Activated CD4-positive, alpha-beta T cell treated with anti-CD3 and anti-CD28 coated beads, Interleukin-2, amount 10 ng/mL, durations not matched to agents 24 days and 14 days (primary cell): Measurements from ENCODE around the gene SEMA5B. TPM values are rescaled to one million over a fixed set of nuclear protein-coding genes. Genes with fewer than 3 reads are reported as not detected.

Source experiments
- DNase-seq: peaks from one replicate; pipeline ENCODE4 v3.0.0; 2022
- H3K27ac Mint-ChIP-seq: one replicate; pipeline ENCODE4 v1.8.0; 2022; ENCODE audit warnings: mild to moderate bottlenecking, mixed read lengths
- H3K27me3 Mint-ChIP-seq: one replicate; pipeline ENCODE4 v1.8.0; 2022; ENCODE audit warnings: mixed read lengths
- H3K36me3 Mint-ChIP-seq: one replicate; pipeline ENCODE4 v1.8.0; 2022; ENCODE audit warnings: low read depth, mild to moderate bottlenecking, mixed read lengths
- H3K4me1 Mint-ChIP-seq: one replicate; pipeline ENCODE4 v1.8.0; 2021; ENCODE audit warnings: mixed read lengths
- H3K4me3 Mint-ChIP-seq: one replicate; pipeline ENCODE4 v1.8.0; 2022; ENCODE audit warnings: mild to moderate bottlenecking, moderate library complexity, mixed read lengths
- H3K9me3 Mint-ChIP-seq: one replicate; pipeline ENCODE4 v1.8.0; 2021; ENCODE audit warnings: mixed read lengths
- intact Hi-C: fragments of 100-400 bp; cut with micrococcal nuclease; formaldehyde crosslinking; loops from one replicate; pipeline ENCODE4 v1.15.1; 2023
- total RNA-seq: library from RNA; stranded (reverse); gene quantifications from 2 replicates; pipeline ENCODE4 v1.2.3, GENCODE V29; 2022

Gene SEMA5B
- total RNA-seq, 1 donor from 2014 or later: not detected

- Mint-ChIP-seq H3K9me3 (no peaks in the 10 kb centered on the region), H3K27me3 (peaks cover 9% of the 10 kb centered on the region), H3K4me3 (no peak overlapping the region), H3K27ac (no peak overlapping the region), H3K36me3 (no peaks in the 10 kb centered on the region), H3K4me1 (no peaks in the 10 kb centered on the region)
- no peak for DNase-seq
- intact Hi-C loops: no loop called here
Observed at GRCh38 chr3:122928396-122929187, 99.0 kb downstream of the SEMA5B start.

GRCh38 chr3:122927726-122928125, 99.8 kb downstream of the SEMA5B start:
- intact Hi-C loops: no loop called here
- DNase-seq: no peak
- H3K9me3 Mint-ChIP-seq: no peaks in the 10 kb centered on the region
- H3K27ac Mint-ChIP-seq: no peak overlapping the region
- H3K4me1 Mint-ChIP-seq: no peaks in the 10 kb centered on the region
- no peak overlapping the region for H3K4me3 Mint-ChIP-seq
- peaks cover 4% of the 10 kb centered on the region for H3K27me3 Mint-ChIP-seq
- no peaks in the 10 kb centered on the region for H3K36me3 Mint-ChIP-seq

GRCh38 chr3:122926811-122927210, 100.8 kb downstream of the SEMA5B start:
- Mint-ChIP-seq H3K4me3 (no peak overlapping the region), H3K4me1 (no peaks in the 10 kb centered on the region)
- intact Hi-C loops: no loop called here

GRCh38 chr3:122926322-122926721, 101.2 kb downstream of the SEMA5B start:
- Mint-ChIP-seq H3K27ac (no peak overlapping the region), H3K27me3 (peaks cover 5% of the 10 kb centered on the region)
- no peak for DNase-seq

More at GRCh38 chr3:122926811-122927210, 100.8 kb downstream of the SEMA5B start:
- Mint-ChIP-seq H3K36me3 (no peaks in the 10 kb centered on the region), H3K9me3 (no peaks in the 10 kb centered on the region), H3K27ac (no peak overlapping the region), H3K27me3 (peaks cover 3% of the 10 kb centered on the region)
- DNase-seq: no peak

GRCh38 chr3:122925756-122926155, 101.8 kb downstream of the SEMA5B start:
- Mint-ChIP-seq H3K4me1 (no peaks in the 10 kb centered on the region), H3K27me3 (peaks cover 7% of the 10 kb centered on the region), H3K36me3 (no peaks in the 10 kb centered on the region), H3K27ac (no peak overlapping the region), H3K9me3 (no peaks in the 10 kb centered on the region), H3K4me3 (no peak overlapping the region)
- intact Hi-C loops: no loop called here
- DNase-seq: no peak

More at GRCh38 chr3:122926322-122926721, 101.2 kb downstream of the SEMA5B start:
- Mint-ChIP-seq H3K4me1 (no peaks in the 10 kb centered on the region), H3K36me3 (no peaks in the 10 kb centered on the region), H3K9me3 (no peaks in the 10 kb centered on the region), H3K4me3 (no peak overlapping the region)
- intact Hi-C loops: no loop called here

GRCh38 chr3:122924056-122924455, 103.5 kb downstream of the SEMA5B start:
- intact Hi-C loops: no loop called here
- no peak for DNase-seq
- Mint-ChIP-seq H3K27ac (no peak overlapping the region), H3K4me1 (no peaks in the 10 kb centered on the region), H3K36me3 (no peaks in the 10 kb centered on the region), H3K9me3 (no peaks in the 10 kb centered on the region), H3K4me3 (no peak overlapping the region), H3K27me3 (peaks cover 19% of the 10 kb centered on the region)

GRCh38 chr3:122923611-122924010, 104.0 kb downstream of the SEMA5B start:
- Mint-ChIP-seq H3K4me1 (no peaks in the 10 kb centered on the region), H3K4me3 (no peak overlapping the region), H3K27ac (no peak overlapping the region), H3K9me3 (no peaks in the 10 kb centered on the region), H3K27me3 (peaks cover 20% of the 10 kb centered on the region), H3K36me3 (no peaks in the 10 kb centered on the region)
- no peak for DNase-seq
- intact Hi-C loops: no loop called here

GRCh38 chr3:122921791-122922651, 105.5 kb downstream of the SEMA5B start:
- DNase-seq: peak; percentile 77
- Mint-ChIP-seq H3K27me3 (peaks cover 25% of the 10 kb centered on the region), H3K4me1 (no peaks in the 10 kb centered on the region), H3K27ac (no peak overlapping the region), H3K9me3 (no peaks in the 10 kb centered on the region), H3K4me3 (no peak overlapping the region), H3K36me3 (no peaks in the 10 kb centered on the region)
- intact Hi-C loops: no loop called here

GRCh38 chr3:122920986-122921385, 106.6 kb downstream of the SEMA5B start:
- no peak for DNase-seq
- intact Hi-C loops: no loop called here
- no peak overlapping the region for H3K27ac Mint-ChIP-seq
- H3K36me3 Mint-ChIP-seq: no peaks in the 10 kb centered on the region
- H3K27me3 Mint-ChIP-seq: peaks cover 26% of the 10 kb centered on the region
- H3K4me3 Mint-ChIP-seq: no peak overlapping the region
- no peaks in the 10 kb centered on the region for H3K9me3 Mint-ChIP-seq
- no peaks in the 10 kb centered on the region for H3K4me1 Mint-ChIP-seq

- intact Hi-C loops: no loop called here
- no peak overlapping the region for H3K27ac Mint-ChIP-seq
- no peaks in the 10 kb centered on the region for H3K36me3 Mint-ChIP-seq
- H3K27me3 Mint-ChIP-seq: peaks cover 28% of the 10 kb centered on the region
- no peak overlapping the region for H3K4me3 Mint-ChIP-seq
- no peaks in the 10 kb centered on the region for H3K4me1 Mint-ChIP-seq
- no peaks in the 10 kb centered on the region for H3K9me3 Mint-ChIP-seq
- DNase-seq: no peak
Observed at GRCh38 chr3:122919291-122919610, 108.3 kb downstream of the SEMA5B start.

- intact Hi-C loops: no loop called here
- H3K36me3 Mint-ChIP-seq: no peaks in the 10 kb centered on the region
- H3K4me1 Mint-ChIP-seq: no peaks in the 10 kb centered on the region
- H3K27ac Mint-ChIP-seq: no peak overlapping the region
- peaks cover 32% of the 10 kb centered on the region for H3K27me3 Mint-ChIP-seq
- no peak for DNase-seq
- no peaks in the 10 kb centered on the region for H3K9me3 Mint-ChIP-seq
- H3K4me3 Mint-ChIP-seq: no peak overlapping the region
Observed at GRCh38 chr3:122918576-122919290, 108.8 kb downstream of the SEMA5B start.

GRCh38 chr3:122917412-122917811, 110.2 kb downstream of the SEMA5B start:
- peaks cover 33% of the 10 kb centered on the region for H3K27me3 Mint-ChIP-seq
- H3K9me3 Mint-ChIP-seq: no peaks in the 10 kb centered on the region
- H3K4me1 Mint-ChIP-seq: no peaks in the 10 kb centered on the region
- DNase-seq: no peak
- H3K4me3 Mint-ChIP-seq: no peak overlapping the region
- intact Hi-C loops: no loop called here
- H3K36me3 Mint-ChIP-seq: no peaks in the 10 kb centered on the region
- H3K27ac Mint-ChIP-seq: no peak overlapping the region

GRCh38 chr3:122916580-122916979, 111.0 kb downstream of the SEMA5B start:
- intact Hi-C loops: no loop called here
- no peak overlapping the region for H3K4me3 Mint-ChIP-seq
- no peaks in the 10 kb centered on the region for H3K4me1 Mint-ChIP-seq
- H3K27me3 Mint-ChIP-seq: peaks cover 37% of the 10 kb centered on the region
- DNase-seq: no peak
- H3K27ac Mint-ChIP-seq: no peak overlapping the region
- H3K36me3 Mint-ChIP-seq: no peaks in the 10 kb centered on the region
- no peaks in the 10 kb centered on the region for H3K9me3 Mint-ChIP-seq

GRCh38 chr3:122916084-122916483, 111.5 kb downstream of the SEMA5B start:
- no peaks in the 10 kb centered on the region for H3K36me3 Mint-ChIP-seq
- no peak for DNase-seq
- H3K27ac Mint-ChIP-seq: no peak overlapping the region
- no peaks in the 10 kb centered on the region for H3K9me3 Mint-ChIP-seq
- peaks cover 35% of the 10 kb centered on the region for H3K27me3 Mint-ChIP-seq
- intact Hi-C loops: no loop called here
- no peak overlapping the region for H3K4me3 Mint-ChIP-seq
- no peaks in the 10 kb centered on the region for H3K4me1 Mint-ChIP-seq
